VCaP (cell line): Measurements from ENCODE around the gene LMF1.

ENCODE experiments used
- H3K27ac ChIP-seq: fragments of 450-650 bp; 2 replicates; pipeline ENCODE4 v1.5.1; 2017
- TF ChIP-seq, protein P1 (sequence below): fragments of 450-650 bp; conservative IDR thresholded peaks from 2 replicates; pipeline ENCODE4 v1.5.1; 2017; ENCODE audit warnings: mild to moderate bottlenecking, moderate library complexity

LMF1 gene

DNA sequence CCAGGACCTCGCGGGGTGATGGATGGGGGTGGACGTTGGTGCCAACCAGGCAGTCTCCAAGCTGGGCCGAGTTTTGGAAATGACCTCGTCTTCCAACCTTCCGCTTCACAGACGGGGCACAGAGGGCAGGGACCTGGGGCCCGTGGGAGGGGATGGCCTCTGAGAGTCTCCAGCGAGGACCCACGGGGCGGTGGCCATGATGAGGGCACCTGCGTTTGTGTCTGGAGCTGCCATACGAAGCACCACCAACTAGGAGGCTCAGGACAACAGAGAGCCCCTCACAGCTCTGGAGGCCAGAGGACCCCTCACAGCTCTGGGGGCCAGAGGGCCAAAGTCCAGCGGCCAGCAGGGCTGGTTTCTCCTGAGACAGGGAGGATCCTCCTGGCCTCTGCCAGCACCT is 37.3 kb upstream of the LMF1 start:
- H3K27ac ChIP-seq = no peak overlapping the region
- TF ChIP-seq, protein P1, sequence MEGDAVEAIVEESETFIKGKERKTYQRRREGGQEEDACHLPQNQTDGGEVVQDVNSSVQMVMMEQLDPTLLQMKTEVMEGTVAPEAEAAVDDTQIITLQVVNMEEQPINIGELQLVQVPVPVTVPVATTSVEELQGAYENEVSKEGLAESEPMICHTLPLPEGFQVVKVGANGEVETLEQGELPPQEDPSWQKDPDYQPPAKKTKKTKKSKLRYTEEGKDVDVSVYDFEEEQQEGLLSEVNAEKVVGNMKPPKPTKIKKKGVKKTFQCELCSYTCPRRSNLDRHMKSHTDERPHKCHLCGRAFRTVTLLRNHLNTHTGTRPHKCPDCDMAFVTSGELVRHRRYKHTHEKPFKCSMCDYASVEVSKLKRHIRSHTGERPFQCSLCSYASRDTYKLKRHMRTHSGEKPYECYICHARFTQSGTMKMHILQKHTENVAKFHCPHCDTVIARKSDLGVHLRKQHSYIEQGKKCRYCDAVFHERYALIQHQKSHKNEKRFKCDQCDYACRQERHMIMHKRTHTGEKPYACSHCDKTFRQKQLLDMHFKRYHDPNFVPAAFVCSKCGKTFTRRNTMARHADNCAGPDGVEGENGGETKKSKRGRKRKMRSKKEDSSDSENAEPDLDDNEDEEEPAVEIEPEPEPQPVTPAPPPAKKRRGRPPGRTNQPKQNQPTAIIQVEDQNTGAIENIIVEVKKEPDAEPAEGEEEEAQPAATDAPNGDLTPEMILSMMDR = no peak

DNA sequence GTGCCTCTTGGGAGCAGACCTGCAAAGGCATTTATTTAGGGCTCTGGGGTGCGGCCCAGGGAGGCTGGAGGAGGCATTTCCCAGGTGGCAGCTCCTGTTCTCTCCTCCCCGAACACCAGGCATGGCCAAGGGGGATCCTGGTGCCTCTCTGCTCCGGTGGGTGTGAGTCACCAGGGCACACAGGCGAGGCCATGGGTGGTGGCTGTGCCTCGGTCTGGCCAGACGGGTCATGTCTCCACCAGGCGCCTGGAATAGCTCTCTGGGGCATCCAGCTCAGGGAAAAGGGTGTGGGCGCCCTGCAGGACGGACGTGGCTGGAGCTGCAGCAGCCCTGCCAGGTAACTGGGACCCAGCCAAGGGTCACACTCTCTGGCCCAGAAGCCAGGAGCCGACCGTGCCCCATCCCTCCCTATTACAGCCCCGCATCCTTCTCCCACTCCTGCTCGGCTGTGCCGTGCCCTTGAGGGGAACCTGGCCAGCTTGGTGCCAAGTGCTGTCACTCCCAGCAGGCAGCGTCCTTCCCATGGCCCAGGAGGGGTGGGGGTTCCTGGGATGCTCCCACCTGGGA is 36.6 kb upstream of the LMF1 start:
- H3K27ac ChIP-seq = no peak overlapping the region
- TF ChIP-seq, protein P1 = no peak

DNA sequence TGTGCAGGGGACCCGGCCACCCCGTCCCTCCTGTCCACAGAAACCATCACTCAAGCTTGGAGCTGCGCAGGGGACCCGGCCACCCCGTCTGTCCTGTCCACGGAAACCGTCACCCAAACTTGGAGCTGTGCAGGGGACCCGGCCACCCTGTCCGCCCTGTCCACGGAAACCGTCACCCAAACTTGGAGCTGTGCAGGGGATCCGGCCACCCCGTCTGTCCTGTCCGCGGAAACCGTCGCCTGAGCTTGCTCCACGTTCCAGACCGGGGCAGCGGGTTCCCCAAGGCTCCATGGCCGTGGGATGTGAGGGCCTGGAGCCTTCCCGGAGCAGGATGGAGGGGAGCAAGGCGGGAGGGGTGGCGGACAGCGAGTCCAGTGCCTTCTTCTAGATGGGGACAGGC is 36.0 kb upstream of the LMF1 start:
- no peak overlapping the region for H3K27ac ChIP-seq

DNA sequence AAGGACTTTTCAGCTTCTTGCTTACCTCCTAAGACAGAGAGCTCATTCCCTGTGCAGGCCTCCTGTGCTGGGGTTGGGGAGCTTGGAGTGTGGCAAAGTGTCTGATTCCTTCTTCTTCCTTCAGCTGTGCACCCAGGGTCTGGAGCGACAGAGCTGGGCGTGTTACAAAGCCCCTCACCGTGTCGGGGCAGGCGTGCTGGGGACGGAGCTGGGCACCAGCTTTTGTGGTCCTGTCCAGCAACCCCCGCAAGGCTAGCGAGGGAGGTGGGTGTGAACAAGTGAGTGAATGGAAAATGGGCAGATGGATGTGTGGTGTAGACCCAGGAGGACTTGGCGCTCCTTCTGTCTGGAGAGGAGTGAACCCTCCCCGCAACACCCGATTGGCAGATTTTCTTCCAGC is 34.5 kb upstream of the LMF1 start:
- H3K27ac ChIP-seq = no peak overlapping the region
- TF ChIP-seq, protein P1 = no peak

More for the DNA sequence above, 36.0 kb upstream of the LMF1 start:
- TF ChIP-seq, protein P1 = no peak

DNA sequence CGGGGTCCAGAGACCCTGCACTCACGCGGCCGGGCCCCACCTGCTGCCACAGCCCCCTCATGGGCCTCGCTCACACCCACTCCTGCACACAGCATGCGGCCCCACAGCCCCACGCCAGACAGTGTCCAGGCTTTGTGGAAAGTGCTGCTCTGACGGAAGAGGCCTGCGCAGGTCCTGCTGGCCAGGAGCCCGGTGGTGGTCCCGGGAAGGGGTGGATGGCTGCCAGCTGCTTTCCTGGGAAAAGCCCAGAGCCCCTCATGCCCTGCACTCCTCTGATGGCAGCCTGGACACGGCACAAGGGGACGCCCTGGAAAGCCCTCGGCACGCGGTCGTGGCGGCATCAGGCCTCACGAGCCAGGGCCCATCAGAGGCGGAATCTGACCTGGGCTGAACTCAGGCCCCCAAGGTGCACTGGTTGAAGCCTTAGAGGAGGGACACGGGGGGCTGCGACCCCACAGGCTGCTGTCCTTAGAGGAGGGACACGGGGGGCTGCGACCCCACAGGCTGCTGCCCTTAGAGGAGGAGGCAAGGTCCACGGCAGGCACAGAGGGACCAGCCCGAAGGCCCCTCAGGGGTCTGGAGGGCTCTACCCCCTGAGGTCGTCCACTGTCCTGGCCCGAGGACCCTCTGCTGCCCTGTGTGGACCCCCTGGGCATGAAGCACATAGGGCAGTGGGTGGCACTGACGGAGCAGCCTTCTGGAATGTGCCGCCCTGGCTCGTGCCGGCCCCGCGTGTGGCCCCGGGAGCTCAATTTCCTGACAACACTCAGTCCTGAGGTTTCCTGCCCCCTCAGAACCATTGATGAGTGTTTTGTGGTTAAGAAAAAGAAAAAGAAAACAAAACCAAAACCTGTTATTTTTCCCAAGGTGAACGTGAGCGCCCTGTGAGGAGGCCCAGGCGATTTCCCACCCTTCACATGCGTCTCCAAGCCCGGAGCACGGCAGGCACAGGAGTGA is 32.9 kb upstream of the LMF1 start:
- no peak overlapping the region for H3K27ac ChIP-seq
- TF ChIP-seq, protein P1 = no peak

DNA sequence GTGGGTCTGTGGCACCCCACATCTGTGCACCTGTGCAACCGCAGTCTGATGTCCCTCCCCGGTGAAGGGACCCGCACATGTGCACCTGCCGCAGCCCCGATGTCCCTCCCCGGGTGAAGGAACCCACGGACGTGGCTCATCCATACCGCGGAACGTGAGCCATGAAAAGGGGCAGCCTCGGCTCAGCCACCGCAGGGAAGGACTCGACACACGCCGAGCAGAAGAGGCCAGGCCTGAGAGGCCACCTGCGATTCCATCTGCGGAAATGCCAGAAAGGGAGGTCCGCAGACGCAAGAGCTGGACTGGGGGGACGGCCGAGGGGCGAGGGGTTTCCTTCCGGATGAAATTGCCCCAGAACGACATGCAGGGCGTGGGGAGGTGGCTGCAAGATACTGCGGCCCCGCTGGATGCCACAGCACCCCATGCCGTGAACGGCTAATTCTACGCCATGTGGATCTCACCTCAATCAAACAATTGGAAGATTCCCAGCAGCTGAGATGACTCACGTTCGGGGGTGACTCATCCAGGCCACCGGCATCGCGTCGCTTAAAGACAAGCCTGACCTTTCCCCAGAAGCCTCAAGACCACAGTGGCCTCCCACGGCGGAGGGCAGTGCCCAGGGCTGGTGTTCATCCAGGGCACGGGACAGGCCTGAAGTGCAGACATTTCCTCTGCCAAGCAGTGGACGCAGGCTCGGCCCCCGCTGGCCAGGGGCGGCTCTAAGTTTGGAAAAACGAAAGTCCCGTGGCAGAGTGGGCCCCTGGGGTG is 31.8 kb upstream of the LMF1 start:
- H3K27ac ChIP-seq = no peak overlapping the region
- TF ChIP-seq, protein P1 = no peak

DNA sequence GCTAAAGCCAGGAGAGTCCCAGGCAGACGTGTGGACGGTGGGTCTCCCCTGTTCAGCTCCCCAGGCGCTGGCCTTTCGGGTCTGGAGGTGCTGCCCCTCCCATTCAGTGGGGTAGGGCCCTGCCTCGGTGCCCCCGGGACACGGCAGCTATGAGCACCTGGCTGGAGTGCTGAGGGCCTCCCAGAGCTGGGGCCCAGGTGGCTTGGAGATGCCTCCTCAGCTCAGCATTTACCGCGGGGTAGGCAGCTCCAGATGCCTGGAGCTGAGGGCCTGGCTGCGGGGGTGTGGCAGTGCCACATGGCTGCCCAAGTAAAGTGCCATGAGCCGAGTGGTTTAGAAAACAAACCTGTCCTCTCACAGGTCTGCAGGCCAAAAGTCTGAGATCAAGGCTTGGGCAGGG is 30.3 kb upstream of the LMF1 start:
- H3K27ac ChIP-seq = no peak overlapping the region
- TF ChIP-seq, protein P1 = no peak
